ENCODE results near the gene FASN. TPM values are rescaled to one million over a fixed set of nuclear protein-coding genes. Genes with fewer than 3 reads are reported as not detected.

FASN gene
- total and polyA plus RNA-seq, 8 donors = 18.0 to 550 (median 40.0) TPM

- intact Hi-C loops (cut with DNase I) = no loop called here
- H3K27ac ChIP-seq = no peak overlapping the region
- peak in 1 of 4 donors; percentile 68 for DNase-seq
- peaks cover 0 to 100% of the 10 kb centered on the region in 2 donors for H3K36me3 ChIP-seq
- no peaks in the 10 kb centered on the region for H3K27me3 ChIP-seq
- H3K4me3 ChIP-seq = no peak overlapping the region
- no peak for TF ChIP-seq CTCF (IDR thresholded peaks at IDR 0.05)
- H3K9me3 ChIP-seq = no peaks in the 10 kb centered on the region
- ATAC-seq = no peak
- H3K4me1 ChIP-seq = no peaks in the 10 kb centered on the region
These were observed 11.9 kb downstream of the FASN start for GRCh38 chr17:82085931-82086764.

GRCh38 chr17:82085031-82085861 is 12.8 kb downstream of the FASN start:
- no peak for DNase-seq
- Histone ChIP-seq H3K27me3 (no peaks in the 10 kb centered on the region), H3K27ac (no peak overlapping the region), H3K4me3 (no peak overlapping the region), H3K36me3 (peaks cover 0 to 100% of the 10 kb centered on the region in 2 donors), H3K9me3 (no peaks in the 10 kb centered on the region), H3K4me1 (no peaks in the 10 kb centered on the region)
- ATAC-seq = no peak
- TF ChIP-seq CTCF (IDR thresholded peaks at IDR 0.05) = no peak
- intact Hi-C loops (cut with DNase I) = no loop called here

- Histone ChIP-seq H3K36me3 (peaks cover 0 to 100% of the 10 kb centered on the region in 2 donors), H3K4me1 (no peaks in the 10 kb centered on the region), H3K9me3 (no peaks in the 10 kb centered on the region), H3K27me3 (no peaks in the 10 kb centered on the region), H3K27ac (no peak overlapping the region), H3K4me3 (no peak overlapping the region)
- no peak for TF ChIP-seq CTCF (IDR thresholded peaks at IDR 0.05)
- DNase-seq (no peak), ATAC-seq (no peak)
- intact Hi-C loops (cut with DNase I) = no loop called here
These were observed 13.5 kb downstream of the FASN start for GRCh38 chr17:82084373-82085030.

- no peak for TF ChIP-seq CTCF (IDR thresholded peaks at IDR 0.05)
- no peak overlapping the region for H3K4me3 ChIP-seq
- intact Hi-C loops (cut with DNase I) = no loop called here
- H3K27ac ChIP-seq = no peak overlapping the region
- ATAC-seq (no peak), DNase-seq (no peak)
- no peaks in the 10 kb centered on the region for H3K4me1 ChIP-seq
- H3K27me3 ChIP-seq = no peaks in the 10 kb centered on the region
- H3K36me3 ChIP-seq = peaks cover 0 to 100% of the 10 kb centered on the region in 2 donors
- H3K9me3 ChIP-seq = no peaks in the 10 kb centered on the region
These were observed 14.3 kb downstream of the FASN start for GRCh38 chr17:82083533-82084359.

Measured in left lung (tissue), 10 donors.